NCI-H1694 treated with DMSO at 0.1 percent for 48 hours (cell line): ENCODE data around the gene SLC35F1.
"Not testable (repeated sequence)": the region's sequence is repeated elsewhere in the genome, so short reads cannot be mapped to it uniquely, and the experiment has no call there.

ENCODE experiments used
- DNase-seq: peaks from one replicate; lab custom pipeline; 2025; lab: John Stamatoyannopoulos, UW

The SLC35F1 gene

GRCh38 chr6:117992856-117993255 is 85.8 kb downstream of the SLC35F1 start:
- no peak for DNase-seq

GRCh38 chr6:118012944-118013343 is 105.9 kb downstream of the SLC35F1 start:
- DNase-seq, result no peak

GRCh38 chr6:118016532-118016931 is 109.5 kb downstream of the SLC35F1 start:
- DNase-seq, result no peak

GRCh38 chr6:118017301-118017848 is 110.3 kb downstream of the SLC35F1 start:
- DNase-seq, result no peak

GRCh38 chr6:118023771-118024170 is 116.7 kb downstream of the SLC35F1 start:
- no peak for DNase-seq

GRCh38 chr6:118029967-118030366 is 122.9 kb downstream of the SLC35F1 start:
- DNase-seq, result no peak

- not testable (repeated sequence) for DNase-seq
These were observed 130.4 kb downstream of the SLC35F1 start for GRCh38 chr6:118037479-118037878.

- no peak for DNase-seq
These were observed 135.8 kb downstream of the SLC35F1 start for GRCh38 chr6:118042855-118043254.

GRCh38 chr6:118044275-118044674 is 137.2 kb downstream of the SLC35F1 start:
- DNase-seq, result no peak

GRCh38 chr6:118054082-118054481 is 147.0 kb downstream of the SLC35F1 start:
- DNase-seq, result no peak

- no peak for DNase-seq
These were observed 154.6 kb downstream of the SLC35F1 start for GRCh38 chr6:118061666-118062065.

- no peak for DNase-seq
These were observed 173.5 kb downstream of the SLC35F1 start for GRCh38 chr6:118080547-118080946.

GRCh38 chr6:118083711-118084110 is 176.6 kb downstream of the SLC35F1 start:
- no peak for DNase-seq

- DNase-seq, result no peak
These were observed 178.6 kb downstream of the SLC35F1 start for GRCh38 chr6:118085665-118086064.

GRCh38 chr6:118086159-118086558 is 179.1 kb downstream of the SLC35F1 start:
- no peak for DNase-seq

- no peak for DNase-seq
These were observed 185.0 kb downstream of the SLC35F1 start for GRCh38 chr6:118092086-118092485.

GRCh38 chr6:118097576-118097975 is 190.5 kb downstream of the SLC35F1 start:
- DNase-seq, result no peak

GRCh38 chr6:118100717-118101116 is 193.7 kb downstream of the SLC35F1 start:
- no peak for DNase-seq

- DNase-seq, result no peak
These were observed 194.2 kb downstream of the SLC35F1 start for GRCh38 chr6:118101220-118101619.

- DNase-seq, result no peak
These were observed 194.8 kb downstream of the SLC35F1 start for GRCh38 chr6:118101831-118102345.

GRCh38 chr6:118102401-118102800 is 195.3 kb downstream of the SLC35F1 start:
- DNase-seq, result no peak

- no peak for DNase-seq
These were observed 196.5 kb downstream of the SLC35F1 start for GRCh38 chr6:118103381-118104146.

GRCh38 chr6:118122161-118122725 is 215.2 kb downstream of the SLC35F1 start:
- DNase-seq, result no peak
